ENCODE data around the gene POLQ.
"Not testable (repeated sequence)": the region's sequence is repeated elsewhere in the genome, so short reads cannot be mapped to it uniquely, and the experiment has no call there.

The POLQ gene

GRCh38 chr3:121545574-121546455 lies at the start of gene POLQ:
POLQ (minus strand) TSS chr3:121545988; CDS start chr3:121545877, 111 bp downstream.
- peak; percentile 91 for DNase-seq

GRCh38 chr3:121594850-121595249 lies 49.1 kb upstream of the POLQ start:
- no peak for DNase-seq

GRCh38 chr3:121593806-121594205 lies 48.0 kb upstream of the POLQ start:
- DNase-seq: not testable (repeated sequence)

GRCh38 chr3:121592856-121593702 lies 47.3 kb upstream of the POLQ start, which contains the start of gene FBXO40:
FBXO40 (plus strand) TSS chr3:121593379; CDS start chr3:121620576, 27,197 bp downstream.
- DNase-seq: peak; percentile 87

- DNase-seq: no peak
Observed at GRCh38 chr3:121584418-121584817, 38.6 kb upstream of the POLQ start.

GRCh38 chr3:121581691-121582090 lies 35.9 kb upstream of the POLQ start:
- no peak for DNase-seq

- DNase-seq: no peak
Observed at GRCh38 chr3:121574449-121574848, 28.7 kb upstream of the POLQ start.

GRCh38 chr3:121567649-121568048 lies 21.9 kb upstream of the POLQ start, which contains the start of gene ARGFX:
ARGFX (plus strand) TSS chr3:121567949; CDS start chr3:121570714, 2,765 bp downstream.
- no peak for DNase-seq

- DNase-seq: no peak
Observed at GRCh38 chr3:121566773-121567172, 21.0 kb upstream of the POLQ start.

- DNase-seq: no peak
Observed at GRCh38 chr3:121562148-121562547, 16.4 kb upstream of the POLQ start.

- no peak for DNase-seq
Observed at GRCh38 chr3:121557426-121557934, 11.7 kb upstream of the POLQ start.

GRCh38 chr3:121552797-121553196 lies 7.0 kb upstream of the POLQ start:
- DNase-seq: no peak

- no peak for DNase-seq
Observed at GRCh38 chr3:121552379-121552778, 6.6 kb upstream of the POLQ start.

GRCh38 chr3:121545049-121545573 lies 677 bp downstream of the POLQ start:
- no peak for DNase-seq

GRCh38 chr3:121542924-121543323 lies 2.9 kb downstream of the POLQ start:
- no peak for DNase-seq

- no peak for DNase-seq
Observed at GRCh38 chr3:121531269-121531668, 14.5 kb downstream of the POLQ start.

GRCh38 chr3:121529308-121529707 lies 16.5 kb downstream of the POLQ start:
- no peak for DNase-seq

GRCh38 chr3:121520510-121520909 lies 25.3 kb downstream of the POLQ start:
- DNase-seq: no peak

GRCh38 chr3:121517953-121518655 lies 27.7 kb downstream of the POLQ start:
- DNase-seq: no peak

- no peak for DNase-seq
Observed at GRCh38 chr3:121515862-121516261, 29.9 kb downstream of the POLQ start.

GRCh38 chr3:121515313-121515712 lies 30.5 kb downstream of the POLQ start:
- no peak for DNase-seq

- DNase-seq: no peak
Observed at GRCh38 chr3:121514496-121514895, 31.3 kb downstream of the POLQ start.

Measured in DMS79 (cell line).